ENCODE measurements around the gene NDUFB10.

NDUFB10 gene

DNA sequence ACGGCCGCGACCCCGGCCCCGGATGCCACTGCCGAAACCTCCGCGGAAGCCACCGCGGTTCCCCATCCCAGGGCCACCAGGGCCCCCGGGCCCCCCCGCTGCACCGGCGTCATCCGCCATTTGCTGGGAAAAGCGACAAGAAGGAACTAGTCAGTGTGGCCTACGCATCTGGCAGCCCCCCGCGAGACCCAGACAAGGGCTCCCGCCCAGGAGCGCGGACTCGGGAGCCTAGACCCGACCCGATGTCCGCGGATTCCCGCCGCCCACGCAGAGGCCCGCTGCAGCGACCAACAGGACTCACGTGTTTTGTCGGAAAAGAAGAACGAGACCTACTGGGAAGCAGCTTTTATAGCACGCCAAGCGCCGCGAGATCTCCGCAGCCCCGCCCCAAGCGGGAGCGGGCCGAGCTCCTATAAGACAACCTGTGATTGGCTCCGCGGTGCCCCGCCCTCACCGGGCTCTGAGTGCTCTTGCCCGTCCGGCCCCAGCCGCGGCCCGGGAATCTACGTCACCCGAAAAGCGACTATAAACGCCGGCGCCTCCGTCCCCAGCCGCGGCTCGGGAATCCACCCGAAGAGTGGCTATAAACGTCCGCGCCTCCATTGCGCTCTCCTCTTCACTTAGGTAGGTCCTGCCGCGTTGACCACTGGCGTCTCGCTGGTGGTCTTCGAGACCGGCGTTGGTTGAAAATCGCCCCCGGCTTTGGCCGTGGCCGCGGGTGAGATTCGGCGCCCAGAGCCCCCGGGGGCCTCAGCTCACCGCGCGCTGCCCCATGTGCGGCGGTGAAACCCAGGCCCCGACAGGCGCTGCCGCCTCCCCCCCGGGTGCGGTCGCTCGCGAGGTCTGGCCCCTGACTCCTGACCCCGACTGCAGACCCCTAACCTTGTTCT, 5.4 kb downstream of the NDUFB10 start, which contains the start of gene RPS2:
RPS2 (minus strand) TSS at position 321 of the 890 bp plus-strand sequence; CDS start at position 120, 201 bp downstream.
- Histone ChIP-seq H3K27me3 (ENCODE audit: control insufficient read depth in 3 of 3, insufficient read depth in 3 of 3, low read depth in 1 of 3, low read length in 3 of 3) (no peaks in the 10 kb centered on the region), H2AK5ac (ENCODE audit: low read depth, low read length) (peak within 1 kb of the TSS; percentile 98), H2AFZ (ENCODE audit: low read length) (peak within 1 kb of the TSS; percentile 90), H3K27ac (replicated peaks; ENCODE audit: low read length) (peak within 1 kb of the TSS; percentile 58), H2BK12ac (ENCODE audit: low read length) (no peak within 1 kb of the TSS), H3K4ac (ENCODE audit: low read length) (peak within 1 kb of the TSS; percentile 44), H3K4me3 (ENCODE audit: low read length in 2 of 2) (peak within 1 kb of the TSS; percentile 87 to 96), H2BK15ac (ENCODE audit: low read length) (peak within 1 kb of the TSS; percentile 9), H3K23ac (ENCODE audit: low read depth, low read length, poor library complexity) (peak within 1 kb of the TSS; percentile 98), H2BK5ac (ENCODE audit: low read length) (peak within 1 kb of the TSS; percentile 88), H3K14ac (ENCODE audit: low read length) (no peak within 1 kb of the TSS), H3K4me2 (ENCODE audit: insufficient read depth, low read length, poor library complexity, severe bottlenecking) (peak within 1 kb of the TSS; percentile 88), H3K36me3 (replicated peaks in 1 of 2; ENCODE audit: control insufficient read depth in 2 of 2, insufficient read depth in 2 of 2, low read length in 2 of 2) (peaks cover 18 to 36% of the 10 kb centered on the region in 2 donors), H4K91ac (ENCODE audit: low read depth, low read length, poor library complexity) (no peak within 1 kb of the TSS), H3K79me1 (ENCODE audit: low read depth, low read length) (peaks cover 14% of the 10 kb centered on the region), H3K9me3 (replicated peaks in 1 of 2; ENCODE audit: control insufficient read depth in 2 of 2, insufficient read depth in 1 of 2, low read depth in 1 of 2, low read length in 2 of 2) (no peaks in the 10 kb centered on the region), H3K18ac (ENCODE audit: low read length) (peak within 1 kb of the TSS; percentile 94), H3K9ac (ENCODE audit: low read depth, low read length, poor library complexity) (peak within 1 kb of the TSS; percentile 94), H3K4me1 (ENCODE audit: control insufficient read depth in 2 of 2, insufficient read depth in 1 of 2, low read depth in 1 of 2, low read length in 2 of 2) (peaks cover 14 to 15% of the 10 kb centered on the region in 2 donors), H2BK120ac (ENCODE audit: low read depth, low read length) (peak within 1 kb of the TSS; percentile 64), H4K8ac (ENCODE audit: low read depth, low read length) (no peak within 1 kb of the TSS)
- WGBS, 2 donors (ENCODE audit: extremely low coverage in 2 of 2, insufficient read length in 2 of 2, insufficient replicate concordance in 1 of 2) = no CpG with 5 or more reads among the region's 97 CpGs
- peak; percentile 97 for DNase-seq (ENCODE audit: low spot score)

DNA sequence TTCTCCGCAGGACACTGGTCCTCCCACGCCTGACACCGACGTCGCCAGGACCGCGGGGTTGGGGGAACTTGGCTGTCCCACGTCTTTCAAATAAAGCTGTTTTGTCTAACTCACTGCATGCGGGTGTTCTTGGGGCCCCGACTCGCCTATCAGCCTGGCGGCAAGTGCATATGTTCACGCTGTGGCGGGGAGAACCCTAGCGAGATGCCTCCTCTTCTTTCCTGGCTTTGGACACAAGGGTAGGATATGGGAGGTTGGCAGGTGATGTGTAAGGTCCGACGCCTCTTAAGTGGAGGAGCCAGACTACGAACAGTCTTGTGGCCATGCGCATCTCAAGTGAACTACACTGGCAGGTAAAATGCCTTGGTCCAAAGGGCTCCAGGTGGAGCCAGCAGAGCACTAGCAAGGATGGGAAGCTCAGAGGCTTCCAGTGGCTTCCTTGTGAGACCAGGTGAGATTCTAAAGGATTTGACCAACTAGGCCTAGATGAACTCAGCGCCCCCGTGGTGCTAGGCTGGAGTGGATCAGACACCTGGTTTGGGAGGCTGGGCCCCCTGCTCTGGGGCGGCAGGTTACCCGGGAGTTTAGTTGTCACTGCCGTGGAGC, 6.2 kb downstream of the NDUFB10 start:
- Histone ChIP-seq H2BK120ac (ENCODE audit: low read depth, low read length) (no peak overlapping the region), H3K9me3 (replicated peaks in 1 of 2; ENCODE audit: control insufficient read depth in 2 of 2, insufficient read depth in 1 of 2, low read depth in 1 of 2, low read length in 2 of 2) (no peaks in the 10 kb centered on the region), H2BK5ac (ENCODE audit: low read length) (no peak overlapping the region), H3K79me1 (ENCODE audit: low read depth, low read length) (peaks cover 14% of the 10 kb centered on the region), H3K23ac (ENCODE audit: low read depth, low read length, poor library complexity) (peak overlapping the region; percentile 98), H3K27me3 (ENCODE audit: control insufficient read depth in 3 of 3, insufficient read depth in 3 of 3, low read depth in 1 of 3, low read length in 3 of 3) (no peaks in the 10 kb centered on the region), H3K36me3 (replicated peaks in 1 of 2; ENCODE audit: control insufficient read depth in 2 of 2, insufficient read depth in 2 of 2, low read length in 2 of 2) (peaks cover 18 to 35% of the 10 kb centered on the region in 2 donors), H3K9ac (ENCODE audit: low read depth, low read length, poor library complexity) (peak overlapping the region; percentile 94), H2AK5ac (ENCODE audit: low read depth, low read length) (peak overlapping the region; percentile 53), H3K4me3 (ENCODE audit: low read length in 2 of 2) (peak overlapping the region; percentile 86 to 87), H3K4me2 (ENCODE audit: insufficient read depth, low read length, poor library complexity, severe bottlenecking) (peak overlapping the region; percentile 87), H2BK12ac (ENCODE audit: low read length) (no peak overlapping the region), H3K18ac (ENCODE audit: low read length) (peak overlapping the region; percentile 93), H2AFZ (ENCODE audit: low read length) (peak overlapping the region; percentile 90), H3K4ac (ENCODE audit: low read length) (no peak overlapping the region), H4K91ac (ENCODE audit: low read depth, low read length, poor library complexity) (no peak overlapping the region), H3K4me1 (ENCODE audit: control insufficient read depth in 2 of 2, insufficient read depth in 1 of 2, low read depth in 1 of 2, low read length in 2 of 2) (peaks cover 13 to 14% of the 10 kb centered on the region in 2 donors), H3K14ac (ENCODE audit: low read length) (no peak overlapping the region), H3K27ac (replicated peaks; ENCODE audit: low read length) (no peak overlapping the region), H2BK15ac (ENCODE audit: low read length) (peak overlapping the region; percentile 9), H4K8ac (ENCODE audit: low read depth, low read length) (no peak overlapping the region)
- DNase-seq (ENCODE audit: low spot score) = no peak
- WGBS, 2 donors (ENCODE audit: extremely low coverage in 2 of 2, insufficient read length in 2 of 2, insufficient replicate concordance in 1 of 2) = no CpG with 5 or more reads among the region's 24 CpGs

DNA sequence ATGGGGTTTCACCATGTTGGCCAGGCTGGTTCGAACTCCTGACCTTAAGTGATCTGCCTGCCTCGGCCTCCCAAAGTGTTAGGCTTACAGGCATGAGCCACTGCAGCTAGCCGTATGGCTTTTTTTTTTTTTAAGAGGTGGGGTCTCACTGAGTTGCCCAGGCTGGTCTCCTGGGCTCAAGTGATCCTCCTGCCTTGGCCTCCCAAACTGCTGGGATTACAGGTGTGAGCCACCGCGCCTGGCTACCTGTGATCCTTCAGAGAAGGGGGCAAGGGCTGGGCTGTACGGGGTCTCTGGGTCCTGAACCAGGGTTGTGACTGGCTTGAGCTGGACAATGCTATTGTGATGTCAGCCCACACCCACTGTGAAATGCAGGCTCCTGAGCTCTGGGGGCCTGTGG, 7.1 kb downstream of the NDUFB10 start, which contains the start of gene RNF151:
RNF151 (plus strand) TSS at position 397 of the 400 bp plus-strand sequence. CDS start 26 bp downstream, outside the sequence.
- H3K4me2 ChIP-seq (ENCODE audit: insufficient read depth, low read length, poor library complexity, severe bottlenecking) = peak within 1 kb of the TSS; percentile 87
- DNase-seq (ENCODE audit: low spot score) = no peak
- no peak within 1 kb of the TSS for H3K23ac ChIP-seq (ENCODE audit: low read depth, low read length, poor library complexity)
- no peak within 1 kb of the TSS for H3K4ac ChIP-seq (ENCODE audit: low read length)
- H3K9ac ChIP-seq (ENCODE audit: low read depth, low read length, poor library complexity) = no peak within 1 kb of the TSS
- no peaks in the 10 kb centered on the region for H3K27me3 ChIP-seq (ENCODE audit: control insufficient read depth in 3 of 3, insufficient read depth in 3 of 3, low read depth in 1 of 3, low read length in 3 of 3)
- no peak within 1 kb of the TSS for H2BK15ac ChIP-seq (ENCODE audit: low read length)
- no peak within 1 kb of the TSS for H4K91ac ChIP-seq (ENCODE audit: low read depth, low read length, poor library complexity)
- no CpG with 5 or more reads among the region's 6 CpGs for WGBS, 2 donors (ENCODE audit: extremely low coverage in 2 of 2, insufficient read length in 2 of 2, insufficient replicate concordance in 1 of 2)
- H3K27ac ChIP-seq (replicated peaks; ENCODE audit: low read length) = no peak within 1 kb of the TSS
- peaks cover 7 to 12% of the 10 kb centered on the region in 2 donors for H3K4me1 ChIP-seq (ENCODE audit: control insufficient read depth in 2 of 2, insufficient read depth in 1 of 2, low read depth in 1 of 2, low read length in 2 of 2)
- no peak within 1 kb of the TSS for H2BK5ac ChIP-seq (ENCODE audit: low read length)
- no peak within 1 kb of the TSS for H2AFZ ChIP-seq (ENCODE audit: low read length)
- H2BK12ac ChIP-seq (ENCODE audit: low read length) = no peak within 1 kb of the TSS
- H2AK5ac ChIP-seq (ENCODE audit: low read depth, low read length) = peak within 1 kb of the TSS; percentile 53
- H3K18ac ChIP-seq (ENCODE audit: low read length) = no peak within 1 kb of the TSS
- no peak within 1 kb of the TSS for H3K14ac ChIP-seq (ENCODE audit: low read length)
- H3K9me3 ChIP-seq (replicated peaks in 1 of 2; ENCODE audit: control insufficient read depth in 2 of 2, insufficient read depth in 1 of 2, low read depth in 1 of 2, low read length in 2 of 2) = no peaks in the 10 kb centered on the region
- no peak within 1 kb of the TSS for H2BK120ac ChIP-seq (ENCODE audit: low read depth, low read length)
- peak within 1 kb of the TSS; percentile 86 to 87 for H3K4me3 ChIP-seq (ENCODE audit: low read length in 2 of 2)
- H3K36me3 ChIP-seq (replicated peaks in 1 of 2; ENCODE audit: control insufficient read depth in 2 of 2, insufficient read depth in 2 of 2, low read length in 2 of 2) = peaks cover 13 to 28% of the 10 kb centered on the region in 2 donors
- no peak within 1 kb of the TSS for H4K8ac ChIP-seq (ENCODE audit: low read depth, low read length)
- peaks cover 14% of the 10 kb centered on the region for H3K79me1 ChIP-seq (ENCODE audit: low read depth, low read length)
